Spinal cord (tissue), 10 donors: ENCODE data around the gene GALNT11. TPM values are rescaled to one million over a fixed set of nuclear protein-coding genes. Genes with fewer than 3 reads are reported as not detected.
A peak's percentile ranks its signal among the peaks of the same experiment; 100 is the strongest.
"Not testable (repeated sequence)": the region's sequence is repeated elsewhere in the genome, so short reads cannot be mapped to it uniquely, and the experiment has no call there.

Source experiments
- DNase-seq, 6 donors: peaks; one replicate each; pipeline versions ENCODE4 v3.0.0 to v3.0.0-alpha.2; 2013 to 2015; ENCODE audit warnings: low spot score in 6 of 6, low read depth in 4 of 6
- H3K27ac ChIP-seq: one replicate; pipeline ENCODE4 v1.5.1; 2013; ENCODE audit warnings: low read depth, low read length, control low read depth
- H3K27me3 ChIP-seq: one replicate; pipeline ENCODE4 v1.6.1; 2013; ENCODE audit warnings: low read length; ENCODE audit not compliant: control insufficient read depth, insufficient read depth
- H3K36me3 ChIP-seq: one replicate; pipeline ENCODE4 v1.6.1; 2013; ENCODE audit warnings: low read length; ENCODE audit not compliant: control insufficient read depth, insufficient read depth
- H3K4me1 ChIP-seq: one replicate; pipeline ENCODE4 v1.6.1; 2013; ENCODE audit warnings: low read length; ENCODE audit not compliant: control insufficient read depth, insufficient read depth
- H3K4me3 ChIP-seq: one replicate; pipeline ENCODE4 v1.5.1; 2013; ENCODE audit warnings: low read depth, low read length, control low read depth
- H3K9me3 ChIP-seq: one replicate; pipeline ENCODE4 v1.6.1; 2013; ENCODE audit warnings: low read length; ENCODE audit not compliant: control insufficient read depth, insufficient read depth
- WGBS: methylation state at CpG from one replicate; pipeline ENCODE4 v1.1.5; 2013; ENCODE audit warnings: missing lambda C conversion rate; ENCODE audit not compliant: insufficient coverage; 5-methylcytosine and 5-hydroxymethylcytosine counted together
- polyA plus RNA-seq, 2 donors: library from polyadenylated mRNA; unstranded; fragments of 120-200 nt; gene quantifications; one replicate each; pipeline ENCODE4 v1.2.1, GENCODE V29; 2013; ENCODE audit not compliant: insufficient read length in 2 of 2
- total RNA-seq, 2 donors: library from RNA; depleted of rRNA in 1 of 2; stranded (reverse); fragments of 120-200 nt in 1 of 2; fragments of >200 nt in 1 of 2; gene quantifications; one replicate each; pipeline versions ENCODE4 v1.2.3 to v1.2.4, GENCODE V29; 2013 to 2014
- donor health status: healthy.

The GALNT11 gene
- total and polyA plus RNA-seq, 4 donors, result 61.5 to 139 (median 68.8) TPM

DNA sequence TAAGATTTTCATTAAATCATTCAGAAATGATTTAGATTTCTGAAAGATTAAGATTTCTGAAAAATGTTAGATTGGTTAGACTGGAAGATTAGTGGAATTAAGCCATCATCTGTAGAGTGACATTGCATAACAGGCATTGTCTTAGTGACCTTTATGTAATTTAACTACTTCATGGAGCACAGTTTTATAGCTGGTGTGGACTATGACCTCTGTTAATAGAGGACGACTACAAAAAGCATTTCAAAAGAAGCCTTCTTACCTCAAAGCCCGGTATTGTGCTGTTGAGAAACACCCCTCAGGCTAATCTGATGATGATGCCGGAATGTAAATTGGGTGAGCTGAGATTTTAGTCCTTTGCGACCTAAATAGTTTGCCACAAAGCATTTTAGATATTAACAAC, 55.6 kb downstream of the GALNT11 start:
- no peaks in the 10 kb centered on the region for H3K9me3 ChIP-seq
- H3K27me3 ChIP-seq, result no peaks in the 10 kb centered on the region
- H3K27ac ChIP-seq, result no peak overlapping the region
- H3K4me1 ChIP-seq, result peaks cover 4% of the 10 kb centered on the region
- DNase-seq, result no peak
- H3K36me3 ChIP-seq, result no peaks in the 10 kb centered on the region
- H3K4me3 ChIP-seq, result no peak overlapping the region
- no CpG with 5 or more reads among the region's 4 CpGs for WGBS

DNA sequence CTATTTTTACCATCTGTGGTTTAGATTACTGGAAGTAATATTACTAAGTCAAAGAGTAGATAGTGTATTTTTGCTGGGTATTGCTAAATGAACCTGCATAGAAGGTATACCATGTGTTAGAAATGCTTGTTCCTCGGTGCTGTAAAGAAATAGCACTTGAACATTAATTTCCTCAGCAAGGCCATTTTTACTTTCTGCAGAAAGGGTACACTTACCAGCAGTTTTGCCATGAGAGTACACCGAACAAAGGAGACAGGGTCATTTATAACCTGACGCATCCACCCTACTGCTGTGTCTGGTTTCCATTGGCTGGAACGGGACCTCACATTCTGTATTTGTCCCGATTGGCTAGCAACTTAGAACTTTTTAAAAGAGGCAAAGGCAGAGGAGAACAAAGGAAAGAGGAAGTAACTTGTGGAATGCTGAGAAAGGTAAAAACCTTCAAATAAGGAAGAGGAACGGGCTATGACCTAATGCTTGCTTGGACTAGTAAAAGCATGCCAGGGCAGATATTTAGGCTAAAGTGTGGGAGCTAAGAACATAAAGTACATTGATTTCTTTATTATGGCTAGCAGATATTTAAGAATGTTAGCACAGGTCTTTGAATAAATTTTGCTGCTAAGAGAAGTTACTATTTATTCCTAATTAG, 56.7 kb downstream of the GALNT11 start:
- H3K4me1 ChIP-seq, H3K27me3 ChIP-seq, H3K36me3 ChIP-seq, H3K4me3 ChIP-seq, H3K9me3 ChIP-seq, H3K27ac ChIP-seq, DNase-seq: not testable (repeated sequence)
- 100% methylated on average over 1 of the region's 6 CpGs for WGBS

DNA sequence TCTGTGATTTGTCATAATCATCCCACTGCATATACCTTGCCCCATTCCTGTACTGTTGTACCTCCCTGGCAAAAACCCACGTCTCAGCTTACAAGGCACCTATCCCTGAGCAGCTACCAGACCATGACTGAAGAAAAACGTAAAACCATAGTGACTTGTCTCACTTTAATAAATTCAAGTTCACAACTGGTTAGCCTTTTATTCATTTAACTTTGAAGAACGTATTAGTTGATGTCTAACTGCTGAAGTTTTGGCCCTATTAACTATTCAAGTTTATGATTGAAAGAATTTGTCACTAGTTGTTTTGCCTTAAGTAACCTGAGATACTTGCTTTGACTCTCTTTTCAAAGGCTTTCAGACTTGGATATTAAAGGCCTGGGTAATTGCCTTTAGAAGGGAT, 59.7 kb downstream of the GALNT11 start:
- Histone ChIP-seq H3K4me1 (no peaks in the 10 kb centered on the region), H3K27me3 (no peaks in the 10 kb centered on the region), H3K4me3 (no peak overlapping the region), H3K36me3 (no peaks in the 10 kb centered on the region), H3K9me3 (peaks cover 4% of the 10 kb centered on the region), H3K27ac (no peak overlapping the region)
- WGBS, result 83% methylated on average over 1 of the region's 3 CpGs
- no peak for DNase-seq

DNA sequence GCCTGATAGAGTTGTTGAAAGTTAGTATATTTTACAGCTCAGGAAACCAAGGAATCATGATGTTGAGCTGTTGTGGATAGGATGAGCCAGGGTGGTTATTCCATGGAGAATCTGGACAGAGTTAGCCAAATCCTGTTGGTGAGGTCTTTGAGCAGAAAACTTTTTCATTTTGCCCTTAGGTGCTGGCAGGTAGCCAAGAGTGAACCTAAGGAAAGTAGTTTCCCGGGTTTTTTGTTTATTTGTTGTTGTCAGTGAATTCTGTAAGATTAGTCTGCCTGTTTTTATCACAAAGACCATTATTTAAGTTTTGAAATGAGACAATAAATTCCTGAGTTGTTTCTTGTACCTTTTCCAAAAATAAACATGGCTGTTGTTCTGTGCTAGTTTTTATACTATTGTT, 61.0 kb downstream of the GALNT11 start:
- Histone ChIP-seq H3K27me3 (no peaks in the 10 kb centered on the region), H3K9me3 (peaks cover 4% of the 10 kb centered on the region), H3K27ac (no peak overlapping the region), H3K4me3 (no peak overlapping the region), H3K36me3 (no peaks in the 10 kb centered on the region), H3K4me1 (no peaks in the 10 kb centered on the region)
- no peak for DNase-seq
- WGBS, result no CpG with 5 or more reads among the region's 1 CpG

DNA sequence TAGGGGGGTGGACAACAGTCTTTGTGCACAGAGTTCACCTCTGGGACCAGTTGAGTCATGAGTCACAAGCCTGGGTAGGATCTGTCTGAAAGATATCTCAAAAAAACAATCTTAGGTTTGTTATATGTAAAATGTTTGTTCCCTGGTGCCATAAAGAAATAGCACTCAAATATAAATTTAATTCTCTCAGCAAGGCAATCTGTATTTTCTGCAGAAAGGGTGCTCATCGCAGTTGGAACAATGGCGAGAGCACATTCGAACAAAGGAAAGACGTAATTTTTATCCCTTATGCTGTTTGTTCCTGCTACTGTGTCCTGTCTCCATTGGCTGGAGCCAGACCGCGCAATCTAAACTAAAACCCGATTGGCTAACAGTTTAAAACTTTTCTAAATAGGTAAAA, 63.7 kb downstream of the GALNT11 start:
- DNase-seq, result no peak
- Histone ChIP-seq H3K27ac (no peak overlapping the region), H3K27me3 (no peaks in the 10 kb centered on the region), H3K36me3 (no peaks in the 10 kb centered on the region), H3K4me3 (no peak overlapping the region), H3K4me1 (no peaks in the 10 kb centered on the region), H3K9me3 (peaks cover 4% of the 10 kb centered on the region)
- WGBS, result 100% methylated on average over 4 of the region's 7 CpGs

GRCh38 chr7:152090747-152091146, 65.3 kb downstream of the GALNT11 start:
- H3K27ac ChIP-seq, result no peak overlapping the region
- peak in 1 of 6 donors; percentile 19 for DNase-seq
- H3K9me3 ChIP-seq, result peaks cover 4% of the 10 kb centered on the region
- H3K27me3 ChIP-seq, result no peaks in the 10 kb centered on the region
- H3K4me3 ChIP-seq, result no peak overlapping the region
- no peaks in the 10 kb centered on the region for H3K36me3 ChIP-seq
- H3K4me1 ChIP-seq, result no peaks in the 10 kb centered on the region
- 78% methylated on average over 1 of the region's 6 CpGs for WGBS

DNA sequence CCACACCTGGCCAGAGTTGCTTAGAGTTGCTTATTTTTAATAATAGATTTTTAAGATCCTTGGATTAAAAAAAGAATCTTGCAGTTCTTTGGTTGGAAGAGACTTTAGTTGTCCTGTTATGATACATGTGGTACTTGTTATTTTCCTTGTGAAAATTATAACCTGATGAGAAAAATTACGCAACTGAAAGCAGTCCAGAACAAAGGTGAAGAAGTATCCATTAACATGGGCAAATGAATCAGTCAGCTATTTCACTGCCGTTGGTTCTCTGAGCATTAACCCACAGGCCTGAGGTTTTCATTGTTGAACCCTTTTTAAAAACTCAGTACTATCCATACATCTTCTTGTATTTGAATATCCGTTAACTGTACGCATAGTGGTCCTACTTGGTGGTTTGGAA, 68.2 kb downstream of the GALNT11 start:
- Histone ChIP-seq H3K4me3 (no peak overlapping the region), H3K27ac (no peak overlapping the region), H3K27me3 (no peaks in the 10 kb centered on the region), H3K9me3 (peaks cover under 1% of the 10 kb centered on the region), H3K36me3 (no peaks in the 10 kb centered on the region), H3K4me1 (no peaks in the 10 kb centered on the region)
- DNase-seq, result no peak
- WGBS, result no CpG with 5 or more reads among the region's 4 CpGs

GRCh38 chr7:152095771-152096170, 70.3 kb downstream of the GALNT11 start:
- no peak overlapping the region for H3K4me3 ChIP-seq
- no peak for DNase-seq
- H3K27ac ChIP-seq, result no peak overlapping the region
- H3K36me3 ChIP-seq, result peaks cover 2% of the 10 kb centered on the region
- WGBS, result no CpG with 5 or more reads among the region's 1 CpG
- H3K9me3 ChIP-seq, result no peaks in the 10 kb centered on the region
- H3K4me1 ChIP-seq, result no peaks in the 10 kb centered on the region
- H3K27me3 ChIP-seq, result no peaks in the 10 kb centered on the region

DNA sequence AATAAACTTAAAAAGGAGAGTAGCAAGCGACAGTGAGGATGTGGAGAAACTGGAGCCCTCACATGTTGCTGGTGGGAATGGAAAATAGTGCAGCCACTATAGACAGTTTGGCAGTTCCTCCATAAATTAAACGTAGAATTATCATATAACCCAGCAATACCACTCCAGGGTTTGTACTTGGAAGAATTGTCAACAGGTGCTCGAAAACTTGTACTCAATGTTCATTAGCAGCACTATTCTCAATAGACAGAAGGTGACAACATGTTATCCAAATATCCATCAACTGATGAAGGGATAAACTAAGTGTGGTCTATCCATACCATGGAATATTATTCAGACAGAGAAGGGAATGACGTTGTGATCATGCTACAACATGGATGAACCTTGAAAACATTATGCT, 71.9 kb downstream of the GALNT11 start:
- H3K36me3 ChIP-seq, result peaks cover 10% of the 10 kb centered on the region
- no peak overlapping the region for H3K4me3 ChIP-seq
- DNase-seq, result no peak
- no peak overlapping the region for H3K27ac ChIP-seq
- 100% methylated on average over 1 of the region's 4 CpGs for WGBS
- no peaks in the 10 kb centered on the region for H3K27me3 ChIP-seq
- H3K4me1 ChIP-seq, result no peaks in the 10 kb centered on the region
- H3K9me3 ChIP-seq, result no peaks in the 10 kb centered on the region

DNA sequence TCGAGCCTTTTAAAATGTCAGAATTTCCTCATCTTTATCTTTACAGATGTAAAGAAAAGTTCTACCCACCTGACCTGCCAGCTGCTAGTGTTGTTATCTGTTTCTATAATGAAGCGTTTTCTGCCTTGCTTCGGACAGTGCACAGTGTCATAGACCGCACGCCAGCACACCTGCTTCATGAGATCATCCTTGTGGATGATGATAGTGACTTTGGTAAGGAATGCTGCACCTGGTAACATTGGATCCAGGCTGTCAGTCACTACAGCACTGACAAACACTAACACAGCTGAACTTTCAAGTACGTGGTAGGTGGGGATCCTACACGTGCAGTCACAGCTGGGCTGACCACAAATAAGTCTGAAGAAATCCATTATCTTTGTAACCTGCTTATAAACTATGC, 77.6 kb downstream of the GALNT11 start:
- WGBS, result 80% methylated on average over 2 of the region's 7 CpGs
- no peak for DNase-seq
- peaks cover 23% of the 10 kb centered on the region for H3K36me3 ChIP-seq
- H3K4me1 ChIP-seq, result no peaks in the 10 kb centered on the region
- no peak overlapping the region for H3K4me3 ChIP-seq
- no peaks in the 10 kb centered on the region for H3K27me3 ChIP-seq
- no peaks in the 10 kb centered on the region for H3K9me3 ChIP-seq
- no peak overlapping the region for H3K27ac ChIP-seq
